H1 (cell line): ENCODE results near the gene PTX3. TPM values are rescaled to one million over a fixed set of nuclear protein-coding genes. Genes with fewer than 3 reads are reported as not detected.

Experiments used
- CBX8 ChIP-seq: fragments of 300-800, 300-1000 bp; sonication (generic); IDR thresholded peaks from 2 replicates; pipeline ENCODE4 v1.7.1; 2016; ENCODE audit warnings: low read depth, low read length, borderline replicate concordance
- GTF2F1 ChIP-seq: IDR thresholded peaks from 2 replicates; pipeline ENCODE4 v1.6.1; 2012; ENCODE audit warnings: low read depth, low read length, improper control_type of control experiment, borderline replicate concordance
- JUN ChIP-seq: IDR thresholded peaks from 2 replicates; pipeline ENCODE4 v1.6.1; 2011; ENCODE audit warnings: low read depth, mild to moderate bottlenecking, improper control_type of control experiment, low read length
- KDM5A ChIP-seq: fragments of 200-600 bp; IDR thresholded peaks from 2 replicates; pipeline ENCODE4 v1.7.1; 2012; ENCODE audit warnings: mild to moderate bottlenecking, low read length, inconsistent platforms, mixed read lengths
- MAFK ChIP-seq: IDR thresholded peaks from 2 replicates; pipeline ENCODE4 v1.6.1; 2012; ENCODE audit warnings: low read depth, mild to moderate bottlenecking, improper control_type of control experiment, low read length
- TBP ChIP-seq: IDR thresholded peaks from 2 replicates; pipeline ENCODE4 v1.6.1; 2011; ENCODE audit warnings: low read depth, low read length, improper control_type of control experiment
- YY1 ChIP-seq: IDR thresholded peaks from 2 replicates; pipeline ENCODE4 v1.6.1; 2011; ENCODE audit warnings: low read depth, mild to moderate bottlenecking, low read length
- polyA plus RNA-seq, 7 experiments: library from polyadenylated mRNA; depleted of rRNA in 3 of 7; stranded (reverse) in 5 of 7; unstranded in 2 of 7; fragments of >200 nt in 5 of 7; fragments of 200-250 nt in 2 of 7; gene quantifications; 1 replicate in 5 of 7; 2 replicates in 1 of 7; 4 replicates in 1 of 7; pipeline versions ENCODE4 v1.2.1 to v1.2.3, GENCODE V29; 2011 to 2013; ENCODE audit warnings: missing spikeins in 2 of 7, mixed read lengths in 2 of 7
- total RNA-seq: library from RNA; stranded (reverse); fragmentation: NEBNext Ultra II Directional; extraction: Animal tissue kit (Norgen Biotek cat#: 25700); gene quantifications from 2 replicates; pipeline ENCODE4 v1.2.1, GENCODE V29; 2021
- TF ChIP-seq, protein P1 (sequence below): IDR thresholded peaks from 2 replicates; pipeline ENCODE4 v1.6.1; 2012; ENCODE audit warnings: low read length, inconsistent platforms
- TF ChIP-seq, protein P2 (sequence below): IDR thresholded peaks from 2 replicates; pipeline ENCODE4 v1.6.1; 2011; ENCODE audit warnings: low read length, improper control_type of control experiment

PTX3 gene
- total and polyA plus RNA-seq, 2 of the 8 experiments (the other 6 are each of a cell fraction or from before 2014, with no cell fraction given) = 1.2 to 1.7 TPM

DNA sequence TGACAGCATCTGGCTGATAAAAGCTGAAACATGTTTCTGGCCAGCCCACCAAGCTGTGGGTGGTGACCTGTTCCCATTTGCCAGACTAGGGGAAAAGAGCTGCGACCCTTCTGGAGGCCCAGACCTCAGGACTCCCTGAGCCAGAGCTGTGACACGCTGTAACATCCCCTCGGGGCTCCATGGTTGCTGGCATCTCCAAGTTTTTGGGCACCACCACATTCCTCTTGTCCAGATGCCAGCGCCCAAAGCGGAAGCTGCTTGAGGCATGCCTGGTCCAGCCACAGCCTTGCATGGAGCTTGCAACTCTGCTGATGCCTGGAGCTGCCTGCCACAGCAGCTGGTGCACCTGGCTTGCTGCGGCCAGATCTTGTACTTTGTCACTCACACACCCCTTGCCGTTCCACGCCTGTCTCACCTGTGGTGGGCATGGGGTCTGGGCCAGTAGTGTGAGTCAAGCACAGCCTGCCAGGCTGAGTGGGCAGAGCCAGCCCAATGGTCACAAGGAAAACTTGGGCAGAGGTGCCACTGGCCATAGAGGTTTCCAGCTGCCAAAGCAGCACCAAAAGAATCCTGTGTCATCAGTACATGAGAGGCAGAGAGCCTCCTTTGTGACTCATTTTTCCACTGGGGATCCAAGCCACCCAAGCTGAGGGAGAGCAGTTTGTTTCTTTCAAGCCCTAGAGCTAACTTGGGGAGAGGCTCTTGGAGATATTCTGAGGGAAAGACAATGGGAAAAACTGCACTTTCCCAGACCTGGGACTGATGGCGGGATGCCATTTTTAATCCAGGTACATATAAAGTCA, 45.7 kb upstream of the PTX3 start (continued):
- TF ChIP-seq, protein P1, sequence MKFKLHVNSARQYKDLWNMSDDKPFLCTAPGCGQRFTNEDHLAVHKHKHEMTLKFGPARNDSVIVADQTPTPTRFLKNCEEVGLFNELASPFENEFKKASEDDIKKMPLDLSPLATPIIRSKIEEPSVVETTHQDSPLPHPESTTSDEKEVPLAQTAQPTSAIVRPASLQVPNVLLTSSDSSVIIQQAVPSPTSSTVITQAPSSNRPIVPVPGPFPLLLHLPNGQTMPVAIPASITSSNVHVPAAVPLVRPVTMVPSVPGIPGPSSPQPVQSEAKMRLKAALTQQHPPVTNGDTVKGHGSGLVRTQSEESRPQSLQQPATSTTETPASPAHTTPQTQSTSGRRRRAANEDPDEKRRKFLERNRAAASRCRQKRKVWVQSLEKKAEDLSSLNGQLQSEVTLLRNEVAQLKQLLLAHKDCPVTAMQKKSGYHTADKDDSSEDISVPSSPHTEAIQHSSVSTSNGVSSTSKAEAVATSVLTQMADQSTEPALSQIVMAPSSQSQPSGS = no peak
- no peak for TF ChIP-seq TBP
- TF ChIP-seq MAFK = no peak
- TF ChIP-seq YY1 = no peak
- TF ChIP-seq, protein P2, sequence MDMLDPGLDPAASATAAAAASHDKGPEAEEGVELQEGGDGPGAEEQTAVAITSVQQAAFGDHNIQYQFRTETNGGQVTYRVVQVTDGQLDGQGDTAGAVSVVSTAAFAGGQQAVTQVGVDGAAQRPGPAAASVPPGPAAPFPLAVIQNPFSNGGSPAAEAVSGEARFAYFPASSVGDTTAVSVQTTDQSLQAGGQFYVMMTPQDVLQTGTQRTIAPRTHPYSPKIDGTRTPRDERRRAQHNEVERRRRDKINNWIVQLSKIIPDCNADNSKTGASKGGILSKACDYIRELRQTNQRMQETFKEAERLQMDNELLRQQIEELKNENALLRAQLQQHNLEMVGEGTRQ = no peak
- no peak for TF ChIP-seq KDM5A
- no peak for TF ChIP-seq JUN
- TF ChIP-seq CBX8 = no peak
- no peak for TF ChIP-seq GTF2F1
